ENCODE measurements around the gene APLP2.

The APLP2 gene

GRCh38 chr11:130112071-130112830 is 42.6 kb downstream of the APLP2 start:
- in situ Hi-C loops (cut with HindIII; ENCODE audit: low sequenced_read_pairs): no loop called here

GRCh38 chr11:130114281-130114680 is 44.6 kb downstream of the APLP2 start:
- in situ Hi-C loops (cut with HindIII; ENCODE audit: low sequenced_read_pairs): no loop called here

GRCh38 chr11:130114726-130115125 is 45.0 kb downstream of the APLP2 start:
- in situ Hi-C loops (cut with HindIII; ENCODE audit: low sequenced_read_pairs): no loop called here

- in situ Hi-C loops (cut with HindIII; ENCODE audit: low sequenced_read_pairs): no loop called here
These were observed 45.5 kb downstream of the APLP2 start for GRCh38 chr11:130115218-130115617.

- in situ Hi-C loops (cut with HindIII; ENCODE audit: low sequenced_read_pairs): no loop called here
These were observed 48.5 kb downstream of the APLP2 start for GRCh38 chr11:130118165-130118564.

DNA sequence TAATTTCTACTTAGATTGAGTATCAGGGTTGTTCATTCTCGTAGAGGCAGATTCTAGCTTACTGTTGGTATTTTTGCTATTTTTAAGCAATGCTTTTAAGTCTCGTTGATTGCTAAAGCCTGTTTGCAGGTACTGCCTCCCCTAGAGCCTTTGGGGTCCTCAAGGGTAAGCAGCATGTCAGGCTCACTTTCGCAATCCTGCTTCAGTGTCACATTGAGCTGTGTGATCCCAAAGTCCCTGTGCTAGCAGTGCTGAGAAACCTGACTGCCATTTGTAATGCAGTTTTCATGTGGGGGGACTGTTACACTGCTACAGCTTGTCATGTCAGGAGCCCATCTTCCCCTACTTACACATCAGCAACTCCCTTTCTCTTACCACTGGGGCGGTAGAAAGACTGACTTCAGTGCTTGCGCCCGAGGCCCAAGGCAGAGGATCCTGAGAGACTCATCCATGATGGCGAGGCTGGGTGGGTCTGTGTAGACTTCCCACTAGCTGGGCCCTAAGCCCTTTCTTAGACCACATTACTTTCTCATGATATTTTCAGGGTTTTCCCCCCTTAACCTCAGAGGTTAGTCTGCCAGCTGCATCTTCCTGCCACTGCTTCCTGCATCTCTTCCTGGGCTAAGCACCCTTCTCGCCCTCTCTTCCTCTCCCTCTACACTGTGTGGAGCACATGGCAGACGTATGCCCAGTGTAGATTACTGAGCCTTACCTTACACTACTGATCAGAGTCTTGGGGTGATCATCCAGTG is 49.1 kb downstream of the APLP2 start:
- in situ Hi-C loops (cut with HindIII; ENCODE audit: low sequenced_read_pairs): no loop called here

DNA sequence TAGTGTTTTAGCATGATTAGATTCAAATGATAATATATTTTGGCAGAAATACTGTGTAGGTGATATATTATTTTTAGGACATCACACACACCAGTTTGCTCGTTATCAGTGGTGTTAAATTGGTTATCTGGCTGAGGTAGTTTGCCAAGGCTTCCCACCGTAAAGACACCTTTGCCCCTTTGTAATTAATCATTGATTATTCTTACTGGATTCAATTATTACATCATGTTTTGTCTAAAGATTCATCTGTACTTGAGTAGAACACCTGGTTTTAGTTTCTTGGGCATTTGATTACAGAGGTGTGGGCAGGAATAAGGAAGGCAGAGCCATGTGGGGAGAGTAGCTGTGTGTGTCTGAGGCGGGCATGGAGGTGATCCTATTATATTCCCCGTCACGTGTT is 50.4 kb downstream of the APLP2 start:
- in situ Hi-C loops (cut with HindIII; ENCODE audit: low sequenced_read_pairs): no loop called here

DNA sequence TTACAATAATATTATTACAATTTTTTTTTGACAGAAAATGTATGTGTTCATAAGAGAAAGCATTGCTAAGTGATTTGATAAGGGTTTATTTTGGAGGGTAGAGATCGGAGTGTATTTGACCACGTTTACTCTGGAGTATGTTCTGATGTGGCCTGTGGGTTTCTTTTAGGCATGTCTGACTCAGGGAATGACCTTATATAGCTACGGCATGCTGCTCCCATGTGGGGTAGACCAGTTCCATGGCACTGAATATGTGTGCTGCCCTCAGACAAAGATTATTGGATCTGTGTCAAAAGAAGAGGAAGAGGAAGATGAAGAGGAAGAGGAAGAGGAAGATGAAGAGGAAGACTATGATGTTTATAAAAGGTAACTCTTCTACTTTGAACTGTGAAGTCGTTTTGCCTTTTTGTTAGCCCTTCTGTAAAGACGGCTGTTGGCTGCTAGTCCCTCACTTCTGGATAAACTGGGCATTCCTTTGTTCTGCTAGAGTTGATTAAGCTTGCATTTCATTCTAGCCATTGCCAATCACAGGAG is 51.8 kb downstream of the APLP2 start:
- in situ Hi-C loops (cut with HindIII; ENCODE audit: low sequenced_read_pairs): no loop called here

DNA sequence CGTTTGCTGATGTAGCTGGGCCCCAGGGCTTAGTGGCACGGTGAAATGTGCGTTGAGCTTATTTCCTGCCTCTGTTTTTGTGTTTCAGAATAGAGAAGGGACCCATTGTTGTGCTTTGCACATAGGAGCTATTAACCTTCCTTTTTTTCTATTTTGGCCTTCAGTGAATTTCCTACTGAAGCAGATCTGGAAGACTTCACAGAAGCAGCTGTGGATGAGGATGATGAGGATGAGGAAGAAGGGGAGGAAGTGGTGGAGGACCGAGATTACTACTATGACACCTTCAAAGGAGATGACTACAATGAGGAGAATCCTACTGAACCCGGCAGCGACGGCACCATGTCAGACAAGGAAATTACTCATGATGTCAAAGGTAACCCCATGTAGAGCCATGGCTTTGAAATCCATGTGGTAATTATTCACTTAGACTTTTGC is 52.5 kb downstream of the APLP2 start:
- in situ Hi-C loops (cut with HindIII; ENCODE audit: low sequenced_read_pairs): no loop called here

- in situ Hi-C loops (cut with HindIII; ENCODE audit: low sequenced_read_pairs): no loop called here
These were observed 53.8 kb downstream of the APLP2 start for GRCh38 chr11:130123414-130124040.

- in situ Hi-C loops (cut with HindIII; ENCODE audit: low sequenced_read_pairs): no loop called here
These were observed 54.4 kb downstream of the APLP2 start for GRCh38 chr11:130124096-130124495.

GRCh38 chr11:130125638-130126037 is 55.9 kb downstream of the APLP2 start:
- in situ Hi-C loops (cut with HindIII; ENCODE audit: low sequenced_read_pairs): no loop called here

DNA sequence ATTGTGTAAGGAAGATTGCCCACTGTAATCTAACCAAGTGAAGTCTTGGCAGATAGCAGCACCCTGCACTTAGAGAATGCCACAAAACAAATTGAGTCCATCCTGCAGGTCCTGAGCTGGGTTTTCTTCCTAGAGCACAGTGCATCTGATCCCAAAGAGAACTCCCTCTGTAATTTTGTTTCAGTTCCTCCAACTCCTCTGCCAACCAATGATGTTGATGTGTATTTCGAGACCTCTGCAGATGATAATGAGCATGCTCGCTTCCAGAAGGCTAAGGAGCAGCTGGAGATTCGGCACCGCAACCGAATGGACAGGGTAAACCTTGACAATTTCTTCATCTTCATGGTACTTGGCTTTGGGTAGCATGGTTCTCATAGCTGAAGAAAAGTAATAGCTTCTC is 56.8 kb downstream of the APLP2 start:
- in situ Hi-C loops (cut with HindIII; ENCODE audit: low sequenced_read_pairs): no loop called here

- in situ Hi-C loops (cut with HindIII; ENCODE audit: low sequenced_read_pairs): no loop called here
These were observed 57.8 kb downstream of the APLP2 start for GRCh38 chr11:130127509-130127908.

- in situ Hi-C loops (cut with HindIII; ENCODE audit: low sequenced_read_pairs): no loop called here
These were observed 58.9 kb downstream of the APLP2 start for GRCh38 chr11:130128626-130129025.

DNA sequence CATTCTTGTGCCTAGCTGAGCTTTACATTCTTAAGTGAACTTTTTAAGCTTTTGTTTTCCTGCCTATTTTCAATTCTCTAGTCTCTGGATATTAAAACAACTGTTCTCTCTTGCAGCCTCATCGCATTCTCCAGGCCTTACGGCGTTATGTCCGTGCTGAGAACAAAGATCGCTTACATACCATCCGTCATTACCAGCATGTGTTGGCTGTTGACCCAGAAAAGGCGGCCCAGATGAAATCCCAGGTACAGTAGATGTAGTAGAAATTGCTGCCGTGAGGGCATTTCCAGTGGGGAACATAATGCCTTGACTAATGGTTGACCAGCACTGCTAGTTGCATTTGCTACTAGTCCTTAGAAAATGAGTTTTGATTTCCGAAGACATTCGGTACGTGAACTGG is 60.2 kb downstream of the APLP2 start:
- in situ Hi-C loops (cut with HindIII; ENCODE audit: low sequenced_read_pairs): no loop called here

GRCh38 chr11:130131961-130132850 is 62.5 kb downstream of the APLP2 start:
- in situ Hi-C loops (cut with HindIII; ENCODE audit: low sequenced_read_pairs): no loop called here

DNA sequence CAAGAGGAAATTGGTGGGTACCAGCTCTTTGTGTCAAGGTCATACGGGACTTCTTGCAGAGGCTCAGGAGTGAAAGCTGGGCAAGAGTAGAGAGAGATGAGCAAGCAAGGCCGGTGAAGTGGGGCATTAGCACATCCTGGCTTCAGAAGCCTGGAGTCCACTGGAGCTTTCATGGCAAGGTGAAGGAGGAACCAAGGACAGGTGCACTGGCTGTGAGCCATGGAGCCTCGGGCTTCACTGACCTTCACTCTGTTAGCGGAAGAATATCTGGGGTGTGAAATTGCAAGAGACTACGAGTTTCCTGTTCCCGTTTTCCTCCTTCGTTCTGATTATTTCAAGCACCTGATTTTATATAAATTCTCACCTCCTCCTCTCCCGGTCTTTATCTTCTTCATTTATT is 64.0 kb downstream of the APLP2 start:
- in situ Hi-C loops (cut with HindIII; ENCODE audit: low sequenced_read_pairs): no loop called here

DNA sequence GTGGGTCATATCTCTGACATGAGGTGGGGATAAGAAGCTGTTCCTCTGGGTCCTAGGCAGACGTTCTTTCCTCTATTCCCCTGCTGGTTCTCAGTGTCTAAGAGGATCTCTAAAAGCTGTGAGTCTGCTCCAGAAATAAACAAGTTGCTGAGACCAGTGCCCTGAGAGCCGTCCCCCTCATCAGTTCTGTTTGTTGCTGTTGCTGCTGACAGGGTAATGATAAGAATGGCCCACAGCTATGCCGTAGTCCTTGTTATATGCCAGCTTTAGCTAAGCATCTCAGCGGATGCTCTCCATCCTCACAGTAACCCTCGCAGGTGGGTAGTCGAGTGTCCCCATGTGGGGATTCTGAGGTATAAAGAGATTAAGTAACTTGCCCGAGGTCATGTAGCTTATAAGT is 66.4 kb downstream of the APLP2 start:
- in situ Hi-C loops (cut with HindIII; ENCODE audit: low sequenced_read_pairs): no loop called here

- in situ Hi-C loops (cut with HindIII; ENCODE audit: low sequenced_read_pairs): no loop called here
These were observed 68.3 kb downstream of the APLP2 start for GRCh38 chr11:130137999-130138398.

DNA sequence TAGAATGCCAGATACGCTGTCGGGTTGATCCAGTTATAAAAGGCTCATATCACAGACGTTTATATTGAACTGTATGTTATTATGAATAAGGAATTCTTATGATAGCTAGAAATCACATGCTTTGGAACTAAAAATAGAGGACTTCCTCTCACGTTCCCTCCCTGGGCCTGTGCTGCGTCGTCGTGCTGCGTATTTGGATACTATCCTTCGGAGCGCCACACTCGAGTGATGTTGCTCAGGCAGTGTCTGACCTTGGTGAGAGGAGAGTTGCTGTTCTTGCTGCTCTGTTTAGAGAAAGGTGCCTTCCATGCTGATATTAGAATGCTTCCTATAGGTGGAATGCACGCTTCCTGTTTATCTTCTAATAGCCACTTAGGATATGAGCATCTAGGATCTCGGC is 69.7 kb downstream of the APLP2 start:
- in situ Hi-C loops (cut with HindIII; ENCODE audit: low sequenced_read_pairs): no loop called here

All from DLD1 (cell line).